ENCODE results near the gene PGM5. TPM values are rescaled to one million over a fixed set of nuclear protein-coding genes. Genes with fewer than 3 reads are reported as not detected.

Gene PGM5
- total and polyA plus RNA-seq, 2 donors from 2014 or later = 16.3 to 53.1 TPM

- peak in 4 of 5 donors; percentile 73 to 84 (median 78) for DNase-seq
Measured at GRCh38 chr9:68446836-68447235, 90.4 kb downstream of the PGM5 start.

DNA sequence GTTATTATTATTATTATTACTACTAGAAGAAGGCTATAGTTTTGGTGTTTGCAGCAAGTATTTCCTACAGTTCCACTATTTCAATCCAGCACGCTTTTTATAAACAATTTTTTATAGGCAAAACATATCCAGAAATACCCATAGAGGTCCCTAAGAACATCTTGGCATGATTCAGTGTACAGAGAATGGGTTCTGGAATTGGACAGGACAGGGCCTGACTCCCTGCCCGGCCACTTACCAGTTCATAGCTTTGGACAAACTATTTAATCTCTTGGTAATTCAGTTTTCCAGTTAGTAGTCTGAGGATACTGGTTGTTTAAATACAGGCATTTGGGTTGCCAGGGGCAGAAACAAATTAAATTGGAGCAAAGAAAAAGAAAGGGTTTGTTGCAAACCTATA is 91.2 kb downstream of the PGM5 start:
- Histone ChIP-seq H3K9ac (ENCODE audit: low read length in 3 of 3) (no peak overlapping the region), H3K27ac (ENCODE audit: low read depth in 2 of 2, low read length in 2 of 2) (no peak overlapping the region), H3K4me3 (ENCODE audit: low read length in 3 of 3) (no peak overlapping the region), H3K36me3 (ENCODE audit: control insufficient read depth in 2 of 3, insufficient read depth in 3 of 3, low read length in 3 of 3) (no peaks in the 10 kb centered on the region), H3K4me1 (ENCODE audit: control insufficient read depth in 2 of 3, insufficient read depth in 2 of 3, low read depth in 1 of 3, low read length in 3 of 3) (peaks cover 0 to 4% (median 0%) of the 10 kb centered on the region in 3 donors), H3K27me3 (ENCODE audit: control insufficient read depth, insufficient read depth, low read length) (no peaks in the 10 kb centered on the region), H3K9me3 (ENCODE audit: control insufficient read depth in 2 of 3, insufficient read depth in 1 of 3, low read length in 3 of 3) (no peaks in the 10 kb centered on the region)
- intact Hi-C loops (cut with DNase I) = no loop called here
- DNase-seq = no peak
- no peak for FAIRE-seq
- TF ChIP-seq, protein P1, sequence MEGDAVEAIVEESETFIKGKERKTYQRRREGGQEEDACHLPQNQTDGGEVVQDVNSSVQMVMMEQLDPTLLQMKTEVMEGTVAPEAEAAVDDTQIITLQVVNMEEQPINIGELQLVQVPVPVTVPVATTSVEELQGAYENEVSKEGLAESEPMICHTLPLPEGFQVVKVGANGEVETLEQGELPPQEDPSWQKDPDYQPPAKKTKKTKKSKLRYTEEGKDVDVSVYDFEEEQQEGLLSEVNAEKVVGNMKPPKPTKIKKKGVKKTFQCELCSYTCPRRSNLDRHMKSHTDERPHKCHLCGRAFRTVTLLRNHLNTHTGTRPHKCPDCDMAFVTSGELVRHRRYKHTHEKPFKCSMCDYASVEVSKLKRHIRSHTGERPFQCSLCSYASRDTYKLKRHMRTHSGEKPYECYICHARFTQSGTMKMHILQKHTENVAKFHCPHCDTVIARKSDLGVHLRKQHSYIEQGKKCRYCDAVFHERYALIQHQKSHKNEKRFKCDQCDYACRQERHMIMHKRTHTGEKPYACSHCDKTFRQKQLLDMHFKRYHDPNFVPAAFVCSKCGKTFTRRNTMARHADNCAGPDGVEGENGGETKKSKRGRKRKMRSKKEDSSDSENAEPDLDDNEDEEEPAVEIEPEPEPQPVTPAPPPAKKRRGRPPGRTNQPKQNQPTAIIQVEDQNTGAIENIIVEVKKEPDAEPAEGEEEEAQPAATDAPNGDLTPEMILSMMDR (IDR thresholded peaks at IDR 0.05; ENCODE audit: borderline replicate concordance, extremely low read depth, insufficient read depth) = no peak

More at GRCh38 chr9:68446836-68447235, 90.4 kb downstream of the PGM5 start:
- no peak for FAIRE-seq
- no peaks in the 10 kb centered on the region for H3K36me3 ChIP-seq (ENCODE audit: control insufficient read depth in 2 of 3, insufficient read depth in 3 of 3, low read length in 3 of 3)
- TF ChIP-seq, protein P1 (IDR thresholded peaks at IDR 0.05; ENCODE audit: borderline replicate concordance, extremely low read depth, insufficient read depth) = no peak
- no peaks in the 10 kb centered on the region for H3K9me3 ChIP-seq (ENCODE audit: control insufficient read depth in 2 of 3, insufficient read depth in 1 of 3, low read length in 3 of 3)
- no peak overlapping the region for H3K9ac ChIP-seq (ENCODE audit: low read length in 3 of 3)
- no peak overlapping the region for H3K27ac ChIP-seq (ENCODE audit: low read depth in 2 of 2, low read length in 2 of 2)
- peaks cover 0 to 4% (median 0%) of the 10 kb centered on the region in 3 donors for H3K4me1 ChIP-seq (ENCODE audit: control insufficient read depth in 2 of 3, insufficient read depth in 2 of 3, low read depth in 1 of 3, low read length in 3 of 3)
- no peaks in the 10 kb centered on the region for H3K27me3 ChIP-seq (ENCODE audit: control insufficient read depth, insufficient read depth, low read length)
- H3K4me3 ChIP-seq (ENCODE audit: low read length in 3 of 3) = no peak overlapping the region
- intact Hi-C loops (cut with DNase I) = no loop called here

DNA sequence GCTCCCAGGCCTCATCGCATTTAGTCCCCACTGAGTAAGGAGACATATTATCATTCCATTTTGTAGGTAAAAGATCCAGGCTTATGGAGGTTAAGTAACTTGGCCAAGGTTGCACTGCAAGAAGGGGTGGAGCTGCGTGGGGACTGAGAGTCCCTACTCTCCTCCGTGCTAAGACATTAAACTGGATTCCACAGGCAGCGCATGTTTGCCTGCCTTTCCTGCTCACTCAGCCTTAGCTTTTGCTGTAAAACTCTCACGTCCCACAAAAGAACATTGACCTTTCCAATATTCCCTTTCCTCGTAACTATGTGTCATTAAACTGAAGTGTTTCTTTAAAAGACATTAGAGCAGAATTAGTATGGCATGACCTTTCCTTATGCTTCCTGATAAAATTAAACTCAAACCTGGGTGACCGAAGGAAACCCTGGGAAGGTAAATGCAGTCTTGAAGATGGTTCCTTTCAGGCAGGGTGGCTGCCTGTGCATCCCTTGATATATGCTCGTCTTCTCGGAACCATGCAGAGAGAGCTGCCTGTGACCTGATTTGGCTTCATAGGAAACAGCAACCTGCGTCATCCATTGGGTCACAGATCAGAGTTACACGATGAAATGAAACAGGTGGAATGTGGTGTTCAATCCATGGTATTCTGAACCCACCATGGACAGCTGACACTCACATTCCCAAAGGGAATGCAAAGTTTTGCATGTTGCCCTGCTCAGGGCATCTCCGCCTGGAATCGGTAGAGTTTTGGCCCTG is 98.3 kb downstream of the PGM5 start:
- Histone ChIP-seq H3K27ac (ENCODE audit: low read depth in 2 of 2, low read length in 2 of 2) (no peak overlapping the region), H3K4me3 (ENCODE audit: low read length in 3 of 3) (no peak overlapping the region), H3K36me3 (ENCODE audit: control insufficient read depth in 2 of 3, insufficient read depth in 3 of 3, low read length in 3 of 3) (no peaks in the 10 kb centered on the region), H3K9me3 (ENCODE audit: control insufficient read depth in 2 of 3, insufficient read depth in 1 of 3, low read length in 3 of 3) (no peaks in the 10 kb centered on the region), H3K27me3 (ENCODE audit: control insufficient read depth, insufficient read depth, low read length) (no peaks in the 10 kb centered on the region), H3K9ac (ENCODE audit: low read length in 3 of 3) (no peak overlapping the region), H3K4me1 (ENCODE audit: control insufficient read depth in 2 of 3, insufficient read depth in 2 of 3, low read depth in 1 of 3, low read length in 3 of 3) (no peaks in the 10 kb centered on the region)
- TF ChIP-seq, protein P1 (IDR thresholded peaks at IDR 0.05; ENCODE audit: borderline replicate concordance, extremely low read depth, insufficient read depth) = no peak
- intact Hi-C loops (cut with DNase I) = loop anchor here (10.0 kb wide), 1 partner anchor 200 kb away; no protein-coding TSS in a partner anchor
- DNase-seq = peak in 3 of 5 donors; percentile 21 to 67 (median 53)
- FAIRE-seq = no peak

Measured in kidney (tissue), 14 donors.